Activated CD8-positive, alpha-beta memory T cell treated with anti-CD3 and anti-CD28 coated beads, Interleukin-2, amount 50 U/mL, for 24 hours (primary cell): ENCODE measurements around the gene CGB1.
"Not testable (repeated sequence)": the region's sequence is repeated elsewhere in the genome, so short reads cannot be mapped to it uniquely, and the experiment has no call there.

Source experiments
- DNase-seq: peaks from one replicate; pipeline ENCODE4 v3.0.0-alpha.2; 2020; ENCODE audit errors: extremely low read depth

Gene CGB1

DNA sequence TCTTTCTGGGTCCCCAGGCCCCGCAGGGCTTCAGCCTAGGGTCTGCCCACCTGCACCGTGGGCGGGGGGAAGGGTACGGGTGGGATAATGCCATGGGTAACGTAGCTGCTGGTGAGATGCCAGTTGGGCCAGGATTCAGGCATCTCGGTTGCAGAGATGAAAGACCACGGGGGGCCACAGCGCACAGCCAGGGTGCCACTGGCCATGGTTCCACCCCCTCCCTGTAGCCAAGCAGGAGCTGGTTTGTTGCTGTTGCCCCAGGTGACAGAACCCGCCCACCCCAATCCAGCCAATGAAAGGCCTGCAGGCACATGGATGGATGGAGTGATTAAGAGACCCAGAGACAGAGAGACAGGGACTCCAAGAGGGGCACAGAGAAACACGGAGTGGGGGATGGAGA is 21.9 kb upstream of the CGB1 start:
- DNase-seq = no peak

DNA sequence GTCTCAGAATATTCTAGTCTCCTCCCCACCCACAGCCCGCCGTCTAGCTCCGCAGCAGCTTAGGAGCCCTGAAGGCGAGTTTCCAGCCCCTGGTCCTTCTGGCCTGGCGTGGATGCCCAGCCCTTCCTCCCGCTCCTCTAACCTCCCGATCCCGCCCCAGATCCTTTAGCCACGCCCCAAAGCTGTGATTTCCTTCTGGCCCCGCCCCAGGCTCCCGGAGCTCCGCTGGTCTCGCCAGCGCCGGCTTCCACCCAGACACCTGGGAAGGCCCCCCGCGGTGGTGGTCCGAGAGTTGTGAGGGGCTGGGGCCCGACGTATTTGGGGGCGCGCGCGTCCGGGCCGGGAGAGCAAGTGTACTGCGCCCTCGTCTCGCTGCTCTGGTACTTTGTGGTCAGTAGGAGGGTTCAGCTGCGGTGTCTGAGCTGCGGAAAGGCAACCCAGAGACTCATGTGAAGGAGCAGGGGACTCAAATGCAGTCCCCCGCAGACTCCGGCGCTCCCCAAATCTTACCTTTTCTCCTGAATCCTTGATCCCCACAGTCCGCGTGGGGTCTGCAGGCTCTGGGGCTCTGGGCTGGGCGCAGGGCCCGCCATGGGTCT is 21.0 kb upstream of the CGB1 start, which contains the start of gene CGB7:
Gene CGB7, minus strand, starts transcription at position 114 of the 599 bp plus-strand sequence. CDS start 2,374 bp downstream, outside the sequence.
- no peak for DNase-seq

DNA sequence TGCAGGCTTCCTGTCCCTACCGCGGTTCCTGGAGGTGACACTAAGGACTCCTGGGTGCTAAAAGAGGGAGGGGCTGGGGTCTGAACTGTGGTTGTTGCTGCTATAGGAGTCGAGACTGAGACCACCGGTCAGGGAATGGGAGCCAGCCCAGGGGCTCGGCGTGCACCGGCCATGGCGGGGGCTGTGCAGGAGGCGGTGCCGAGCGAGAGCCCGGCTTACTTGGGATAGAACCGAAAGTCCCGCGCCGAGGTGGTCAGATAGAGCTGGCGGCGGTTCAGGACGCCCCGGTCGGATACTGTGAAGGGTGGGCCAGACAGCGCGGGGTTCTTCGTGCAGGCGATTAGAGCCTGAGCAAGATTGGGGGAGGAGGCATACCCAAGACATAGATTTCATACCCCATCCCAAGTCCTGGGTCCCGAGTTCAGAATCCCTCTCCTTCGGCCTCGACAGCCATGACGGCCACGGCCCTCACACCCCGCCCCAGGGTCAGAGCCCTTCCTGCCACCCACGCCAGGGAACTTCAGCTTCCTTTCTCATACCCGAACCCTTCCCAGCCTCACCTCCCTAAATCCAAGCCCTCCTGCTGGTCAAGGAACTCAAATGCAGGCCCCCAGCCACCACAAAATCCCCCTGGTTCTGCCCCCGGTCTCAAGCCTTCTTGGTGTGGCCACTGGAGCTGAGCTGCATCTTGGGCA is 20.4 kb upstream of the CGB1 start:
- DNase-seq = not testable (repeated sequence)

DNA sequence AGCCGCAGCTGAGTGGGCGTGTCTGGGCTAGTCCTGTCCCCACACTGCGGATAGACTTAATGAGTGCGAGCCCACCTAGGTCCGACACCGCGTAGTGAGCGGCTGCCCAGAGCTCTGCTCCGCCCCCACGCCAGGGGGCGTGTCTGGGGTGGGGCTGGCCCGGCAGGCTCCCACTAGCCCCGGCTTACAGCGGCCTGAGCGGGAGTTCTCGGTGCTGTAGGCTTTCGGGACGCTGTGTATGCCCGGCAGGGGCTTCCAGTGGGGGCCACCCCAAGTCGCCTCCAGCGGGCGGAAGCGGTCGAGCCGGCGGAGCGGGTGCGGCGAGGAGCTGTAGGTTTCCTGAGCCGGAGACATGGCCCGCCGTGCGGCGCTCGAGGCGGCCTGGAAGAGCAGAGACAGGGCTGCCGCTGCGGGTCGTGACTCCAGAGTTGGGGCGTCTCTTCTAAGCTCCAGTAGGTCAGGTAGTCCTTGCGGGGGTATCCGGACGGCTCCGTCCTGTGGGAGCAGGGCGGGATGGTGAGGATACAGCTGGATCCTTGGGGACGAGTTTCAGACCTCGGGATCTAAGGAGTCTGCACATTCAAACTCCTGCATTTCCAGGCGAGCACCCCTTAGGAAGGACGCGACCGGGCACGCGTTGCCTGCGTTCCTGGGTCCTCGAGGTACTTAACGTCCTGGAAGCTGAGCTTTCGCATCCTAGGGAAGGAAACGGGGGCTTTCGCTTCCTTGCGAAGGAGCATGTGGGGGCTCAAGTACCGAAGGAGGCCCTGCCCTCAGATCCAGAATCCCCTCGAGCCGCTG is 19.6 kb upstream of the CGB1 start:
- DNase-seq = no peak

DNA sequence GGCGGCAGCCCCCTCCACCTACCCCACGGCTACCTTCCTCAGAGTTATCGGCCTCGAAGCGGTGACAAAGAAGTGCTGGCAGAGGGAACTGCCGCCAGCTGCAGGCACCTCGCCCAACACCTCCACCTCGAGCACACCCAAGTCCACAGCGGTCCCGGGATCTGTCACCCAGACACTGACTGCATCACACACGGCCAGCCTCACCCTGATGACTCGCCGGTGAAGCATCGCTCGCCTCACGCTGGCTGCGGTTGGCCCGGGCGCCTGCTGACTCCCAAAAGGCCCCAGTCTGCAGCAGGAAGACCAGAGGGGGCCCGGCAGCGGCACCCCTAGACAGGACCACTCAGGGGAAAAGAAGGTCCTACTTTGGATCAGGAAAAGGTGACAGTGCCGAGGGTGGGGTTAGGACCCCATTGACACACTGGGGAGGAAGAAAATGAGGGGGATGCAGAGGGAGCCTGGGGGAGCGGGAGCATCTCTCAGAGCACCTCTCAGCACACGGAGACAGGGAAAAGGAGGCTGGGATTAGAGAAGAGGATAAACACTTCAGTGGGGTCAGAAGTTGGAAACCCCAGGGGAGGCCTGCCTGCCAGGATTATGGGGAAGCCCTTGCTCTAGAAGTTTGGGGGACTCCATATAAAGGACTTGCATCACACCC is 13.8 kb upstream of the CGB1 start:
- DNase-seq = not testable (repeated sequence)

DNA sequence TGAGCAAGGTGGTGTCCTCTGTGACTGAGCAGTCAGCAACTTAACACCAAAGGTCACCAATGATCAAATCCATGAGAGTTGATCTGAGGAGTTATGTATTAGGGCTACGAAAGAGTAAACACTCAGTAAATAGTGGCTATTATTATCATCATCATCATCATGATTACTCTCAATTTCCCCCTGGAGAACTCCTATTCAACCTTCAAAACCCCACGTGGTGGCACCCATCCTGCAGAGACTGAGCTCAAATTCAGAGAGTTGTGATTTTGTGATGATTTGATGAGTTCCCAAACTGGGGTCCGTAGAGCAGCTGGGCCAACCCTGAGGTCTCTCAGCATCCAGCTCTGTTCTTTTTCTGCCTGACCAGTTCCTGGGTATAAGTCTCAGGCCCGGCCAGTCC is 13.1 kb upstream of the CGB1 start:
- DNase-seq = not testable (repeated sequence)

DNA sequence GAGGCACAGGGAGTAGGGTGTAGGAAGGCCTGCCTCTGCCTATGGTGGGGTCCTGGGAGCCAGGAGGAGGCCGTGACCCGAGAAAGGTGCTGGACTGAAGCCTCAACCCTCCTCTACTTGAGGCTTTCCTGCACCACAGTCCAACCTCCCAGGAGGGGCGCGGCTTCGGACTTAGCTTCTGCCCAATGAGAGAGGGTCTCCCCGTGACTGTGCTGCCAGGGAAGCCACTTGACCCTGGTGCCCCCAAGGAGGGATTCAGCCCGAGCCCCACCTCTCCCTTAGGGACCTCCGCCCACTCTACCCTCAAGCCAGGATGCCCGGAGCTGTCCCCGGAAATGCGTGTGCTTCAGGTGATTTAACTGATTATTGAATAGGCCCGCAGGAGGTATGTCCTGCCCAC is 12.3 kb upstream of the CGB1 start, which contains the start of gene CGB8:
Gene CGB8, minus strand, starts transcription at position 101 of the 400 bp plus-strand sequence. CDS start 372 bp downstream, outside the sequence.
- not testable (repeated sequence) for DNase-seq

DNA sequence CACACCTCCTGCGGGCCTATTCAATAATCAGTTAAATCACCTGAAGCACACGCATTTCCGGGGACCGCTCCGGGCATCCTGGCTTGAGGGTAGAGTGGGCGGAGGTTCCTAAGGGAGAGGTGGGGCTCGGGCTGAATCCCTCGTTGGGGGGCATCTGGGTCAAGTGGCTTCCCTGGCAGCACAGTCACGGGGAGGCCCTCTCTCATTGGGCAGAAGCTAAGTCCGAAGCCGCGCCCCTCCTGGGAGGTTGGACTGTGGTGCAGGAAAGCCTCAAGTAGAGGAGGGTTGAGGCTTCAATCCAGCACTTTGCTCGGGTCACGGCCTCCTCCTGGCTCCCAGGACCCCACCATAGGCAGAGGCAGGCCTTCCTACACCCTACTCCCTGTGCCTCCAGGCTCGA is 6.9 kb upstream of the CGB1 start, which contains the start of gene CGB5:
Gene CGB5, plus strand, starts transcription at position 301 of the 400 bp plus-strand sequence. CDS start 362 bp downstream, outside the sequence.
- not testable (repeated sequence) for DNase-seq

DNA sequence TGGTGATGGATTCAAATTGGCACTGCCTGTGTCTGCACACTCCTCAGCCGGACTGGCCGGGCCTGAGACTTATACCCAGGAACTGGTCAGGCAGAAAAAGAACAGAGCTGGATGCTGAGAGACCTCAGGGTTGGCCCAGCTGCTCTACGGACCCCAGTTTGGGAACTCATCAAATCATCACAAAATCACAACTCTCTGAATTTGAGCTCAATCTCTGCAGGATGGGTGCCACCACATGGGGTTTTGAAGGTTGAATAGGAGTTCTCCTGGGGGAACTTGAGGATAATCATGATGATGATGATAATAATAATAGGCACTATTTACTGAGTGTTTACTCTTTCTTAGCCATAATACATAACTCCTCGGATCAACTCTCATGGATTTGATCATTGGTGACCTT is 6.0 kb upstream of the CGB1 start:
- DNase-seq = not testable (repeated sequence)

DNA sequence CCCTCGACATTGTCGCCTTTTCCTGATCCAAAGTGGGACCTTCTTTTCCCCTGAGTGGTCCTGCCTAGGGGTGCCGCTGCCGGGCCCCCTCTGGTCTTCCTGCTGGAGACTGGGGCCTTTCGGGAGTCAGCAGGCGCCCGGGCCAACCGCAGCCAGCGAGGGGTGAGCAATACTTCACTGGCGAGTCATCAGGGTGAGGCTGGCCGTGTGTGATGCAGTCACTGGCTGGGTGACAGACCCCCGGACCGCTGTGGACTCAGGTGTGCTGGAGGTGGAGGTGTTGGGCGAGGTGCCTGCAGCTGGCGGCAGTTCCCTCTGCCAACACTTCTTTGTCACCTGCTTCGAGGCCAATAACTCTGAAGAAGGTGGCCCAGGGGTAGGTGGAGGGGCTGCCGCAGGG is 5.5 kb upstream of the CGB1 start:
- no peak for DNase-seq

DNA sequence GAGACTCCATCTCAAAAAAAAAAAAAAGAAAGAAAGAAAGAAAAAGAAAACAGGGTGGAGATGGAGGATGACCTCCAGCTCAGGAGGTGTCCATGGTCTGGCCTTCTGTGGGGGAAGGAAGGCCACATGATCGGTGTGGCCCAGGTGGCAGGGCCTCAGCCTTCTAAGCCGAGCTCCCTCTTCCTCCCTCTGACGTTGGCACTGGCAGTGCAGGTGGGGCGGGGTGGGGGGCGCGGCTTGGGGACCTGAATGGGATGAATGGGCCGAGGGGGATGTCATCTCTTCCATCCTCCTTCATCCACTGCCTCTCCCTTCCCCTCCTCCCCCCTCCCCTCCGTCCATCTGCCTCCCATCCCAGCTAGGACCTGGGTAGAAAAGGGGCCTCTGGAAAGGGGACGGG is 3.0 kb upstream of the CGB1 start:
- DNase-seq = not testable (repeated sequence)

DNA sequence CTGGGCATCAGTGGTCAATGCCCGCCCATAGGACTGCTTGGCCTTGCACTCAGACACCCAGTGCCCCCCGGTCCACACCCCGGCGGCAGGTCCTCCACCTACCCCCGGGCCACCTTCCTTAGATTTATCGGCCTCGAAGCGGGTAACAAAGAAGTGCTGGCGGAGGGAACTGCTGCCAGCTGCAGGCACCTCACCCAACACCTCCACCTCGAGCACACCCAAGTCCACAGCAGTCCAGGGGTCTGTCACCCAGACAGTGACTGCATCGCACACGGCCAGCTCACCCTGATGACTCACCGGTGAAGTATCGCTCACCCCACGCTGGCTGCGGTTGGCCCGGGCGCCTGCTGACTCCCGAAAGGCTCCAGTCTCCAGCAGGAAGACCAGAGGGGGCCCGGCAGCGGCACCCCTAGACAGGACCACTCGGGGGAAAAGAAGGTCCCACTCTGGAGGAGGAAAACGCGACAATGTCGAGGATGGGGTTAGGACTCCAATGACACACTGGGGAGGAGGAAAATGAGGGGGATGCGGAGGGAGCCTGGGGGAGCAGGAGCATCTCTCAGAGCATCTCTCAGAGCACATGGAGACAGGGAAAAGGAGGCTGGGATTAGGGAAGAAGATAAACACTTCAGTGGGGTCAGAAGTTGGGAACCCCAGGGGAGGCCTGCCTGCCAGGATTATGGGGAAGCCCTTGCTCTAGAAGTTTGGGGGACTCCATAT is 2.0 kb upstream of the CGB1 start:
- DNase-seq = not testable (repeated sequence)

DNA sequence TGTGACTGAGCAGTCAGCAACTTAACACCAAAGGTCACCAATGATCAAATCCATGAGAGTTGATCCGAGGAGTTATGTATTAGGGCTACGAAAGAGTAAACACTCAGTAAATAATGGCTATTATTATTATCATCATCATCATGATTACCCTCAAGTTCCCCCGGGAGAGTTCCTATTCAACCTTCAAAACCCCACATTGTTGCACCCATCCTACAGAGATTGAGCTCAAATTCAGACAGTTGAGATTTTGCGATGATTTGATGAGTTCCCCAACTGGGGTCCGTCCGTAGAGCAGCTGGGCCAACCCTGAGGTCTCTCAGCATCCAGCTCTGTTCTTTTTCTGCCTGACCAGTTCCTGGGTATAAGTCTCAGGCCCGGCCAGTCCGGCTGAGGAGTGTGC is 1.4 kb upstream of the CGB1 start:
- not testable (repeated sequence) for DNase-seq

DNA sequence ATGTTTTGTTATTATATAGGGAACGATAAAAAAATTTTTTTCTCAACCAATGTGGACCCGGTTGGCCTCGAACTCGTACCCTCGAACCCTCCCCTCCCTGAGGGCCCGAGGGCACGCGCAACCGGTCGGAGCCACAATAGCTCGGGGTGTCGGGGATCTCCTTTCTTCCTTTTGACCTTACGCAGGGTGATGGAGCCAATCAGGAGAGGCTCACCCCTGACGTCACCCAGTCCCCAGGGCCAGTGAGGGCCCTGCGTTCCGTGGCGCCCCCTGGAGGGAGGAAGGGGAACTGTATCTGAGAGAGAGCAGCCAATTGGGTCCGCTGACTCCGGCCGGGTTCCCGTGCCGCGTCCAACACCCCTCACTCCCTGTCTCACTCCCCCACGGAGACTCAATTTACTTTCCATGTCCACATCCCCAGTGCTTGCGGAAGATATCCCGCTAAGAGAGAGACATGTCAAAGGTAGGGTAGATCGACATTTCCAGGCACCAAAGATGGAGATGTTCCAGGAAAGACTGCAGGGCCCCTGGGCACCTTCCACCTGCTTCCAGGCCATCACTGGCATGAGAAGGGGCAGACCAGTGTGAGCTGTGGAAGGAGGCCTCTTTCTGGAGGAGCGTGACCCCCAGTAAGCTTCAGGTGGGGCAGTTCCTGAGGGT is 4.9 kb downstream of the CGB1 start, which contains the start of gene CGB2:
Gene CGB2, plus strand, starts transcription at position 249 of the 660 bp plus-strand sequence. Its CDS starts 206 bp downstream, at position 455.
- DNase-seq = not testable (repeated sequence)

DNA sequence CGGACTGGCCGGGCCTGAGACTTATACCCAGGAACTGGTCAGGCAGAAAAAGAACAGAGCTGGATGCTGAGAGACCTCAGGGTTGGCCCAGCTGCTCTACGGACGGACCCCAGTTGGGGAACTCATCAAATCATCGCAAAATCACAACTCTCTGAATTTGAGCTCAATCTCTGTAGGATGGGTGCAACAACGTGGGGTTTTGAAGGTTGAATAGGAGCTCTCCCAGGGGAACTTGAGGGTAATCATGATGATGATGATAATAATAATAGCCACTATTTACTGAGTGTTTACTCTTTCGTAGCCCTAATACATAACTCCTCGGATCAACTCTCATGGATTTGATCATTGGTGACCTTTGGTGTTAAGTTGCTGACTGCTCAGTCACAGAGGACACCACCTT is 6.4 kb downstream of the CGB1 start:
- DNase-seq = not testable (repeated sequence)

DNA sequence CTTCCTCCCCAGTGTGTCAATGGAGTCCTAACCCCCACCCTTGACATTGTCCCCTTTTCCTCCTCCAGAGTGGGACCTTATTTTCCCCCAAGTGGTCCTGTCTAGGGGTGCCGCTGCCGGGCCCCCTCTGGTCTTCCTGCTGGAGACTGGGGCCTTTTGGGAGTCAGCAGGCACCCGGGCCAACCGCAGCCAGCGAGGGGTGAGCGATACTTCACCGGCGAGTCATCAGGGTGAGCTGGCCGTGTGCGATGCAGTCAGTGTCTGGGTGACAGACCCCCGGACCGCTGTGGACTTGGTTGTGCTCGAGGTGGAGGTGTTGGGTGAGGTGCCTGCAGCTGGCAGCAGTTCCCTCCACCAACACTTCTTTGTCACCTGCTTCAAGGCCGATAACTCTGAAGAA is 6.9 kb downstream of the CGB1 start:
- not testable (repeated sequence) for DNase-seq

DNA sequence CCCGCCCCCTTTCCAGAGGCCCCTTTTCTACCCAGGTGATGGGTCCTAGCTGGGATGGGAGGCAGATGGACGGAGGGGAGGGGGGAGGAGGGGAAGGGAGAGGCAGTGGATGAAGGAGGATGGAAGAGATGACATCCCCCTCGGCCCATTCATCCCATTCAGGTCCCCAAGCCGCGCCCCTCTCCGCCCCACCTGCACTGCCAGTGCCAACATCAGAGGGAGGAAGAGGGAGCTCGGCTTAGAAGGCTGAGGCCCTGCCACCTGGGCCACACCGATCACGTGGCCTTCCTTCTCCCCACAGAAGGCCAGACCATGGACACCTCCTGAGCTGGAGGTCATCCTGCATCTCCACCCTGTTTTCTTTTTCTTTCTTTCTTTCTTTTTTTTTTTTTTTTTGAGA is 8.0 kb downstream of the CGB1 start:
- not testable (repeated sequence) for DNase-seq

DNA sequence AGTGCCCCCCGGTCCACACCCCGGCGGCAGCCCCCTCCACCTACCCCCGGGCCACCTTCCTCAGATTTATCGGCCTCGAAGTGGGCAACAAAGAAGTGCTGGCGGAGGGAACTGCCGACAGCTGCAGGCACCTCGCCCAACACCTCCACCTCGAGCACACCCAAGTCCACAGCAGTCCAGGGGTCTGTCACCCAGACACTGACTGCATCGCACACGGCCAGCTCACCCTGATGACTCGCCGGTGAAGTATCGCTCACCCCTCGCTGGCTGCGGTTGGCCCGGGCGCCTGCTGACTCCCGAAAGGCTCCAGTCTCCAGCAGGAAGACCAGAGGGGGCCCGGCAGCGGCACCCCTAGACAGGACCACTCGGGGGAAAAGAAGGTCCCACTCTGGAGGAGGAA is 11.1 kb downstream of the CGB1 start:
- DNase-seq = not testable (repeated sequence)

DNA sequence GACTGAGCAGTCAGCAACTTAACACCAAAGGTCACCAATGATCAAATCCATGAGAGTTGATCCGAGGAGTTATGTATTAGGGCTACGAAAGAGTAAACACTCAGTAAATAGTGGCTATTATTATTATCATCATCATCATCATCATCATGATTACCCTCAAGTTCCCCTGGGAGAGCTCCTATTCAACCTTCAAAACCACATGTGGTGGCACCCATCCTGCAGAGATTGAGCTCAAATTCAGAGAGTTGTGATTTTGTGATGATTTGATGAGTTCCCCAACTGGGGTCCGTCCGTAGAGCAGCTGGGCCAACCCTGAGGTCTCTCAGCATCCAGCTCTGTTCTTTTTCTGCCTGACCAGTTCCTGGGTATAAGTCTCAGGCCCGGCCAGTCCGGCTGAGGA is 11.6 kb downstream of the CGB1 start:
- DNase-seq = not testable (repeated sequence)

DNA sequence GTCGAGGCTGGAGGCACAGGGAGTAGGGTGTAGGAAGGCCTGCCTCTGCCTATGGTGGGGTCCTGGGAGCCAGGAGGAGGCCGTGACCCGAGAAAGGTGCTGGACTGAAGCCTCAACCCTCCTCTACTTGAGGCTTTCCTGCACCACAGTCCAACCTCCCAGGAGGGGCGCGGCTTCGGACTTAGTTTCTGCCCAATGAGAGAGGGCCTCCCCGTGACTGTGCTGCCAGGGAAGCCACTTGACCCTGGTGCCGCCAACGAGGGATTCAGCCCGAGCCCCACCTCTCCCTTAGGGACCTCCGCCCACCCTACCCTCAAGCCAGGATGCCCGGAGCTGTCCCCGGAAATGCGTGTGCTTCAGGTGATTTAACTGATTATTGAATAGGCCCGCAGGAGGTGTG is 12.5 kb downstream of the CGB1 start, which contains the start of gene CGB3:
Gene CGB3, minus strand, starts transcription at position 101 of the 400 bp plus-strand sequence. CDS start 362 bp downstream, outside the sequence.
- not testable (repeated sequence) for DNase-seq
